Skeletal muscle tissue (tissue), 4 donors: ENCODE measurements around the gene ALDOC. TPM values are rescaled to one million over a fixed set of nuclear protein-coding genes. Genes with fewer than 3 reads are reported as not detected.
"Not testable (repeated sequence)": the region's sequence is repeated elsewhere in the genome, so short reads cannot be mapped to it uniquely, and the experiment has no call there.

Experiments used
- H3K27ac ChIP-seq: one replicate; pipeline ENCODE4 v1.7.0; 2013; ENCODE audit warnings: mild to moderate bottlenecking, low read depth, low read length, inconsistent platforms
- H3K27me3 ChIP-seq, 3 donors: one replicate each; pipeline ENCODE4 v1.7.0; 2013; ENCODE audit warnings: low read length in 3 of 3; ENCODE audit not compliant: control insufficient read depth in 3 of 3, insufficient read depth in 3 of 3
- H3K36me3 ChIP-seq, 3 donors: one replicate each; pipeline ENCODE4 v1.7.0; 2013; ENCODE audit warnings: low read length in 3 of 3; ENCODE audit not compliant: control insufficient read depth in 3 of 3, insufficient read depth in 3 of 3
- H3K4me1 ChIP-seq, 3 donors: one replicate each; pipeline ENCODE4 v1.7.0; 2013; ENCODE audit warnings: low read length in 3 of 3, mild to moderate bottlenecking in 3 of 3; ENCODE audit not compliant: control insufficient read depth in 3 of 3, insufficient read depth in 3 of 3
- H3K4me3 ChIP-seq, 3 donors: one replicate each; pipeline ENCODE4 v1.7.0; 2013; ENCODE audit warnings: low read length in 3 of 3
- H3K9ac ChIP-seq, 3 donors: one replicate each; pipeline ENCODE4 v1.7.0; 2013; ENCODE audit warnings: low read length in 3 of 3, mild to moderate bottlenecking in 3 of 3, moderate library complexity in 2 of 3, low read depth in 1 of 3
- H3K9me3 ChIP-seq, 3 donors: one replicate each; pipeline ENCODE4 v1.7.0; 2013; ENCODE audit warnings: low read length in 3 of 3; ENCODE audit not compliant: control insufficient read depth in 3 of 3
- total RNA-seq: library from RNA; depleted of rRNA; stranded (reverse); fragments of >200 nt; gene quantifications from one replicate; pipeline ENCODE4 v1.2.3, GENCODE V29; 2014
- donor health status: Osteomylitis.

The ALDOC gene
- total RNA-seq, 1 donor from 2014 or later, result 4.7 TPM

- Histone ChIP-seq H3K27ac (no peak overlapping the region), H3K4me3 (no peak overlapping the region), H3K36me3 (peaks cover 49 to 68% (median 53%) of the 10 kb centered on the region in 3 donors), H3K9ac (no peak overlapping the region), H3K9me3 (no peaks in the 10 kb centered on the region), H3K4me1 (no peaks in the 10 kb centered on the region), H3K27me3 (no peaks in the 10 kb centered on the region)
Measured at GRCh38 chr17:28612936-28613872, 36.5 kb upstream of the ALDOC start.

GRCh38 chr17:28612531-28612930 lies 35.8 kb upstream of the ALDOC start:
- Histone ChIP-seq H3K4me3 (no peak overlapping the region), H3K4me1 (no peaks in the 10 kb centered on the region), H3K27me3 (no peaks in the 10 kb centered on the region), H3K9ac (no peak overlapping the region), H3K9me3 (no peaks in the 10 kb centered on the region), H3K27ac (no peak overlapping the region), H3K36me3 (peaks cover 47 to 66% (median 50%) of the 10 kb centered on the region in 3 donors)

- no peak overlapping the region for H3K4me3 ChIP-seq
- H3K4me1 ChIP-seq, result no peaks in the 10 kb centered on the region
- H3K36me3 ChIP-seq, result peaks cover 25 to 45% (median 33%) of the 10 kb centered on the region in 3 donors
- H3K9ac ChIP-seq, result no peak overlapping the region
- H3K27ac ChIP-seq, result no peak overlapping the region
- no peaks in the 10 kb centered on the region for H3K9me3 ChIP-seq
- no peaks in the 10 kb centered on the region for H3K27me3 ChIP-seq
Measured at GRCh38 chr17:28610376-28610775, 33.7 kb upstream of the ALDOC start.

- H3K27me3 ChIP-seq, H3K4me3 ChIP-seq, H3K9me3 ChIP-seq, H3K27ac ChIP-seq, H3K9ac ChIP-seq, H3K36me3 ChIP-seq: not testable (repeated sequence)
- peaks cover 7 to 10% (median 10%) of the 10 kb centered on the region in 3 donors for H3K4me1 ChIP-seq
Measured at GRCh38 chr17:28604031-28604430, 27.3 kb upstream of the ALDOC start.

- H3K36me3 ChIP-seq, result no peaks in the 10 kb centered on the region
- H3K27ac ChIP-seq, result peak overlapping the region; percentile 93
- peak overlapping the region; percentile 83 to 90 (median 89) for H3K9ac ChIP-seq
- H3K4me1 ChIP-seq, result peaks cover 15 to 19% (median 16%) of the 10 kb centered on the region in 3 donors
- no peaks in the 10 kb centered on the region for H3K9me3 ChIP-seq
- H3K4me3 ChIP-seq, result peak overlapping the region; percentile 67 to 94 (median 81)
- peaks cover 0 to 3% (median 0%) of the 10 kb centered on the region in 3 donors for H3K27me3 ChIP-seq
Measured at GRCh38 chr17:28599311-28600184, 22.9 kb upstream of the ALDOC start.

GRCh38 chr17:28598799-28599310 lies 22.2 kb upstream of the ALDOC start, which contains the start of gene SPAG5:
Gene SPAG5, minus strand, starts transcription at chr17:28599025. Its CDS starts 79 bp downstream, at chr17:28598946.
- Histone ChIP-seq H3K27ac (peak within 1 kb of the TSS; percentile 93), H3K4me3 (peak within 1 kb of the TSS; percentile 67 to 94 (median 81)), H3K9ac (peak within 1 kb of the TSS; percentile 83 to 90 (median 89)), H3K9me3 (no peaks in the 10 kb centered on the region), H3K36me3 (no peaks in the 10 kb centered on the region), H3K4me1 (peaks cover 15 to 19% (median 16%) of the 10 kb centered on the region in 3 donors), H3K27me3 (peaks cover 0 to 3% (median 0%) of the 10 kb centered on the region in 3 donors)

GRCh38 chr17:28598389-28598788 lies 21.7 kb upstream of the ALDOC start:
- no peaks in the 10 kb centered on the region for H3K9me3 ChIP-seq
- no peaks in the 10 kb centered on the region for H3K36me3 ChIP-seq
- no peak overlapping the region for H3K27ac ChIP-seq
- peak overlapping the region in 2 of 3 donors; percentile 45 to 53 for H3K9ac ChIP-seq
- H3K27me3 ChIP-seq, result peaks cover 0 to 3% (median 0%) of the 10 kb centered on the region in 3 donors
- peaks cover 15 to 19% (median 16%) of the 10 kb centered on the region in 3 donors for H3K4me1 ChIP-seq
- peak overlapping the region; percentile 67 to 94 (median 81) for H3K4me3 ChIP-seq

GRCh38 chr17:28597606-28598383 lies 21.1 kb upstream of the ALDOC start:
- Histone ChIP-seq H3K4me3 (peak overlapping the region in 2 of 3 donors; percentile 67 to 94), H3K36me3 (no peaks in the 10 kb centered on the region), H3K4me1 (peaks cover 15 to 19% (median 16%) of the 10 kb centered on the region in 3 donors), H3K27me3 (peaks cover 0 to 3% (median 0%) of the 10 kb centered on the region in 3 donors), H3K9me3 (no peaks in the 10 kb centered on the region), H3K9ac (no peak overlapping the region), H3K27ac (no peak overlapping the region)

GRCh38 chr17:28592260-28592659 lies 15.6 kb upstream of the ALDOC start:
- no peak overlapping the region for H3K9ac ChIP-seq
- H3K9me3 ChIP-seq, result no peaks in the 10 kb centered on the region
- peaks cover 0 to under 1% (median 0%) of the 10 kb centered on the region in 3 donors for H3K27me3 ChIP-seq
- H3K4me1 ChIP-seq, result no peaks in the 10 kb centered on the region
- no peak overlapping the region for H3K27ac ChIP-seq
- no peak overlapping the region for H3K4me3 ChIP-seq
- H3K36me3 ChIP-seq, result no peaks in the 10 kb centered on the region
